Panc1 (cell line): ENCODE data around the gene CCDC185. TPM values are rescaled to one million over a fixed set of nuclear protein-coding genes. Genes with fewer than 3 reads are reported as not detected.

ENCODE experiments used
- ATAC-seq: fragments of 200-7000 bp; cut with Tn5 transposase; 2 replicates; pipeline ENCODE4 v1.9.1; 2020; ENCODE audit warnings: mild to moderate bottlenecking, moderate library complexity
- BruUV-seq: library from RNA; stranded (reverse); fragments of 400-500 nt; replicated peaks from 2 replicates; lab custom pipeline; 2021; lab: Mats Ljungman, UMichigan
- CTCF ChIA-PET: fragments of 300-600 bp; sonication (Branson Sonifier 250); formaldehyde crosslinking; loops from one replicate; lab custom pipeline; 2022; ENCODE audit warnings: antibody characterized with exemption; lab: Charles Lee
- POLR2A ChIA-PET: fragments of 300-600 bp; sonication (Branson Sonifier 250); formaldehyde crosslinking; loops from one replicate; lab custom pipeline; 2022; ENCODE audit warnings: antibody characterized with exemption; lab: Charles Lee
- DNase-seq: peaks from one replicate; pipeline ENCODE4 v3.0.0-alpha.2; 2010; ENCODE audit warnings: low read depth, low spot score
- H3K27ac ChIP-seq: 2 replicates; pipeline ENCODE4 v1.5.1; 2011; ENCODE audit warnings: mild to moderate bottlenecking, low read length, inconsistent platforms
- H3K27me3 ChIP-seq: fragments of 200-500 bp; sonication (Bioruptor generic); 2 replicates; pipeline ENCODE4 v1.6.0; 2014; ENCODE audit warnings: low read length, inconsistent platforms; ENCODE audit not compliant: control insufficient read depth, insufficient read depth
- H3K36me3 ChIP-seq: fragments of 200-500 bp; sonication (Bioruptor generic); 2 replicates; pipeline ENCODE4 v1.5.1; 2014; ENCODE audit warnings: inconsistent platforms, mild to moderate bottlenecking, low read length, moderate library complexity; ENCODE audit not compliant: control insufficient read depth, insufficient read depth
- H3K4me1 ChIP-seq: 2 replicates; pipeline ENCODE4 v1.5.1; 2011; ENCODE audit warnings: inconsistent platforms, mild to moderate bottlenecking, low read length, moderate library complexity; ENCODE audit not compliant: control insufficient read depth, insufficient read depth
- H3K4me3 ChIP-seq, 2 experiments: 2 replicates each; pipeline ENCODE4 v1.5.1; 2011 to 2012; ENCODE audit warnings: low read depth in 2 of 2, low read length in 2 of 2, mild to moderate bottlenecking in 2 of 2, inconsistent platforms in 1 of 2, moderate library complexity in 1 of 2
- H3K9me3 ChIP-seq: fragments of 200-500 bp; sonication (Bioruptor generic); 2 replicates; pipeline ENCODE4 v1.5.1; 2014; ENCODE audit warnings: low read depth, mild to moderate bottlenecking, inconsistent platforms, low read length, moderate library complexity; ENCODE audit not compliant: control insufficient read depth, insufficient read depth
- POLR2AphosphoS5 ChIP-seq: IDR thresholded peaks from 2 replicates; pipeline ENCODE4 v1.6.1; 2012; ENCODE audit warnings: mild to moderate bottlenecking, low read depth, low read length, moderate library complexity
- SIN3A ChIP-seq: IDR thresholded peaks from 2 replicates; pipeline ENCODE4 v1.6.1; 2012; ENCODE audit warnings: low read depth, mild to moderate bottlenecking, low read length, moderate library complexity, borderline replicate concordance; ENCODE audit not compliant: insufficient read depth
- TCF7L2 ChIP-seq: IDR thresholded peaks from 2 replicates; pipeline ENCODE4 v1.6.1; 2011; ENCODE audit warnings: mild to moderate bottlenecking, low read depth, low read length, inconsistent platforms
- in situ Hi-C: cut with HindIII; loops from 2 replicates; pipeline ENCODE4 v1.10.0; 2016; ENCODE audit warnings: low sequenced_read_pairs, low pct_unique_long_range_greater_than_20kb
- intact Hi-C: fragments of 100-400 bp; cut with micrococcal nuclease; formaldehyde crosslinking; loops from one replicate; pipeline ENCODE4 v1.10.0; 2022; ENCODE audit not compliant: unreplicated experiment
- total RNA-seq: library from RNA; stranded (reverse); gene quantifications from one replicate; pipeline ENCODE4 v1.2.1, GENCODE V29; 2021; ENCODE audit not compliant: unreplicated experiment
- TF ChIP-seq, protein P1 (sequence below): fragments of 450-650 bp; IDR thresholded peaks from 2 replicates; pipeline ENCODE4 v1.5.1; 2017; ENCODE audit warnings: mild to moderate bottlenecking
- TF ChIP-seq, protein P2 (sequence below), 2 experiments: IDR thresholded peaks; 2 replicates each; pipeline ENCODE4 v1.6.1; 2011 to 2012; ENCODE audit warnings: low read depth in 2 of 2, control low read depth in 1 of 2, low read length in 1 of 2, mild to moderate bottlenecking in 1 of 2, moderate library complexity in 1 of 2; ENCODE audit not compliant: insufficient read depth in 1 of 2

Gene CCDC185
- total RNA-seq, 1 experiment from 2014 or later, result not detected

DNA sequence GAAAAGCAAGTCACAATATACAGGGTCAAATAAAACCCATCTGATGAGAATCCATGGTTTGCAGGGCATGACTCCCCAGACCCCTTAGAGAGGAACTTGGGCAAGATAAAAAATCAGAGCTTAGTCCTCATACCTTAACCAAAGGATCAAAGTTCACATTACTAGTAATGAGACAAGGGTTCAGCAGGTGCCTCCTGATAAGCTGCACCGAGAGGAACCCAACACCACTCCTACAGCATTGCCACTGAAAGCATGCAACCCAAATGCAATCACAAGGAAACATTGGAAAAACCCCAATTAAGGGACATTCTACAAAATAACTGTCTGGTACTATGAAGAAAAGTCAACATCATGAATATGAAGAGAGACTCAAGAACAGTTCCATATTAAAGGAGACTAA lies 29.7 kb downstream of the CCDC185 start:
- DNase-seq, result no peak
- ChIA-PET POLR2A (no interaction called here), CTCF (no interaction called here)
- intact Hi-C loops, result no loop called here
- no peak for ATAC-seq
- H3K4me3 ChIP-seq, result no peak overlapping the region
- no peak overlapping the region for H3K27ac ChIP-seq
- no TSS peak for BruUV-seq
- no peaks in the 10 kb centered on the region for H3K9me3 ChIP-seq
- peaks cover 5% of the 10 kb centered on the region; the same call in 1 of the 2 replicates for H3K27me3 ChIP-seq
- TF ChIP-seq, protein P1, sequence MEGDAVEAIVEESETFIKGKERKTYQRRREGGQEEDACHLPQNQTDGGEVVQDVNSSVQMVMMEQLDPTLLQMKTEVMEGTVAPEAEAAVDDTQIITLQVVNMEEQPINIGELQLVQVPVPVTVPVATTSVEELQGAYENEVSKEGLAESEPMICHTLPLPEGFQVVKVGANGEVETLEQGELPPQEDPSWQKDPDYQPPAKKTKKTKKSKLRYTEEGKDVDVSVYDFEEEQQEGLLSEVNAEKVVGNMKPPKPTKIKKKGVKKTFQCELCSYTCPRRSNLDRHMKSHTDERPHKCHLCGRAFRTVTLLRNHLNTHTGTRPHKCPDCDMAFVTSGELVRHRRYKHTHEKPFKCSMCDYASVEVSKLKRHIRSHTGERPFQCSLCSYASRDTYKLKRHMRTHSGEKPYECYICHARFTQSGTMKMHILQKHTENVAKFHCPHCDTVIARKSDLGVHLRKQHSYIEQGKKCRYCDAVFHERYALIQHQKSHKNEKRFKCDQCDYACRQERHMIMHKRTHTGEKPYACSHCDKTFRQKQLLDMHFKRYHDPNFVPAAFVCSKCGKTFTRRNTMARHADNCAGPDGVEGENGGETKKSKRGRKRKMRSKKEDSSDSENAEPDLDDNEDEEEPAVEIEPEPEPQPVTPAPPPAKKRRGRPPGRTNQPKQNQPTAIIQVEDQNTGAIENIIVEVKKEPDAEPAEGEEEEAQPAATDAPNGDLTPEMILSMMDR, result no peak
- TF ChIP-seq SIN3A (no peak), POLR2AphosphoS5 (no peak), TCF7L2 (no peak)
- TF ChIP-seq, protein P2, sequence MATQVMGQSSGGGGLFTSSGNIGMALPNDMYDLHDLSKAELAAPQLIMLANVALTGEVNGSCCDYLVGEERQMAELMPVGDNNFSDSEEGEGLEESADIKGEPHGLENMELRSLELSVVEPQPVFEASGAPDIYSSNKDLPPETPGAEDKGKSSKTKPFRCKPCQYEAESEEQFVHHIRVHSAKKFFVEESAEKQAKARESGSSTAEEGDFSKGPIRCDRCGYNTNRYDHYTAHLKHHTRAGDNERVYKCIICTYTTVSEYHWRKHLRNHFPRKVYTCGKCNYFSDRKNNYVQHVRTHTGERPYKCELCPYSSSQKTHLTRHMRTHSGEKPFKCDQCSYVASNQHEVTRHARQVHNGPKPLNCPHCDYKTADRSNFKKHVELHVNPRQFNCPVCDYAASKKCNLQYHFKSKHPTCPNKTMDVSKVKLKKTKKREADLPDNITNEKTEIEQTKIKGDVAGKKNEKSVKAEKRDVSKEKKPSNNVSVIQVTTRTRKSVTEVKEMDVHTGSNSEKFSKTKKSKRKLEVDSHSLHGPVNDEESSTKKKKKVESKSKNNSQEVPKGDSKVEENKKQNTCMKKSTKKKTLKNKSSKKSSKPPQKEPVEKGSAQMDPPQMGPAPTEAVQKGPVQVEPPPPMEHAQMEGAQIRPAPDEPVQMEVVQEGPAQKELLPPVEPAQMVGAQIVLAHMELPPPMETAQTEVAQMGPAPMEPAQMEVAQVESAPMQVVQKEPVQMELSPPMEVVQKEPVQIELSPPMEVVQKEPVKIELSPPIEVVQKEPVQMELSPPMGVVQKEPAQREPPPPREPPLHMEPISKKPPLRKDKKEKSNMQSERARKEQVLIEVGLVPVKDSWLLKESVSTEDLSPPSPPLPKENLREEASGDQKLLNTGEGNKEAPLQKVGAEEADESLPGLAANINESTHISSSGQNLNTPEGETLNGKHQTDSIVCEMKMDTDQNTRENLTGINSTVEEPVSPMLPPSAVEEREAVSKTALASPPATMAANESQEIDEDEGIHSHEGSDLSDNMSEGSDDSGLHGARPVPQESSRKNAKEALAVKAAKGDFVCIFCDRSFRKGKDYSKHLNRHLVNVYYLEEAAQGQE (IDR thresholded peaks at IDR 0.05; ENCODE audit: insufficient read depth in 1 of 2, low read depth in 2 of 2, low read length in 1 of 2), result no peak
- no peaks in the 10 kb centered on the region for H3K36me3 ChIP-seq
- no peaks in the 10 kb centered on the region for H3K4me1 ChIP-seq
- in situ Hi-C loops, result no loop called here

DNA sequence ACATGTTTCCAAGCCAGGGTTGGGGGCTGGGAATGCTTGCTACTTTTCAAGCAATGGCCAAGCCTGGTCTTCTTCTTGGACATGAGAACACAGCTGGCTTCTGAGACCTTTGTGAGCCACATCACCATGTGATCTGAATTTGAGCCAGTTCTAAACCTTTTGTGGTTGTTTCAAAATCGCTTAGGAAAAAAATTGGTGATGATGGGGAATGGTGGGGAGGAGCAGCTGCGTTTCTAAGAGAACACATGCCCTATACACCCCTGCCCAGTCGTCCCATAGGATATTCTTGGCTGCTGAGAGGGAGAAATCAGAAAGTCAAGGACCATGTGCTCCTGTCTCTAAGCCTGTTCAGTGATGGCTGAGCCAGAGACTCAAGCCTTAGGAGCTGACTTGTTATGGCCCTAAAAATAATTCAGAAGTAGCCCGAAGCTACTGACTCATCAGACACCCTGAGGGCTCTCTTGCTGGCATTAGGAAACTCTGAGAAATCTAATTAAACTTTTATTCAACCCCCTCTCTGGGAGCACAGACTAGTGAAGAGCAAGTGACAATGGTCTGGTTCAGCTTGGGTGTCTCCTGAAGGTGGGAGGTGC lies 30.5 kb downstream of the CCDC185 start:
- H3K4me1 ChIP-seq, result no peaks in the 10 kb centered on the region
- intact Hi-C loops, result no loop called here
- in situ Hi-C loops, result no loop called here
- ChIA-PET CTCF (no interaction called here), POLR2A (no interaction called here)
- no peak overlapping the region for H3K27ac ChIP-seq
- H3K36me3 ChIP-seq, result no peaks in the 10 kb centered on the region
- no peaks in the 10 kb centered on the region for H3K9me3 ChIP-seq
- no peak overlapping the region for H3K4me3 ChIP-seq
- no TSS peak for BruUV-seq
- DNase-seq (no peak), ATAC-seq (no peak)
- peaks cover 8% of the 10 kb centered on the region for H3K27me3 ChIP-seq
- TF ChIP-seq TCF7L2 (no peak), POLR2AphosphoS5 (no peak), SIN3A (no peak)
- TF ChIP-seq, protein P1, result no peak
- TF ChIP-seq, protein P2 (IDR thresholded peaks at IDR 0.05; ENCODE audit: insufficient read depth in 1 of 2, low read depth in 2 of 2, low read length in 1 of 2), result no peak
